Measurements from ENCODE around the gene MDM1. TPM values are rescaled to one million over a fixed set of nuclear protein-coding genes. Genes with fewer than 3 reads are reported as not detected.

MDM1 gene
- total RNA-seq, 2 experiments from 2014 or later, result 12.7 to 13.6 TPM

DNA sequence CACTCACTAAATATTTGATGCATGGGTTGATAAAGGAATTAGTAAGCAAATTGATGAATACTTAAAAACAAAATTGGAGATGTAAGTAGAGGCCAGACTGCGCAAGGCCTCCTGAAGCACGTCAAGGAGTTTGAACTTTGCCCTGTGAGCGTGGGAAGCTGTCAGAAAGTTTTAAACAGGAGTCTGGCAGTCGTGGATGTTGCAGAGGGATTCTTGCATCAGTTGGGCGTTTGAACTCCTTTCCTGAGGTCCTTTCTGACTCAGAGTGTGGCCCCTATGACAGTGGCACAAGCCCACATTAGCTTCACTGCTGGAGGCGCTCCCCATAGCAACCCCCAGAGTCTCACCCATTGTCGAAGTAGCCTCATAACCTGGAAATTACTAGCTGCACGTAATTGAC, 60.8 kb downstream of the MDM1 start:
- H3K4me3 Mint-ChIP-seq, result no peak overlapping the region
- H3K36me3 Mint-ChIP-seq (ENCODE audit: low read depth), result no peaks in the 10 kb centered on the region
- ATAC-seq (no peak), DNase-seq (no peak)
- ChIA-PET POLR2A (no interaction called here), CTCF (interaction anchor here (0.7 to 1.0 kb wide), 2 partner anchors 18 to 46 kb away, joined by 3 read pairs; partner anchors contain the start of gene IL22)
- H3K4me1 Mint-ChIP-seq, result peaks cover 8% of the 10 kb centered on the region
- intact Hi-C loops (cut with DNase I, micrococcal nuclease), result no loop called here
- no peak overlapping the region for H3K27ac Mint-ChIP-seq
- H3K27me3 Mint-ChIP-seq, result peaks cover 29% of the 10 kb centered on the region
- H3K9me3 Mint-ChIP-seq (ENCODE audit: low read depth), result no peaks in the 10 kb centered on the region

DNA sequence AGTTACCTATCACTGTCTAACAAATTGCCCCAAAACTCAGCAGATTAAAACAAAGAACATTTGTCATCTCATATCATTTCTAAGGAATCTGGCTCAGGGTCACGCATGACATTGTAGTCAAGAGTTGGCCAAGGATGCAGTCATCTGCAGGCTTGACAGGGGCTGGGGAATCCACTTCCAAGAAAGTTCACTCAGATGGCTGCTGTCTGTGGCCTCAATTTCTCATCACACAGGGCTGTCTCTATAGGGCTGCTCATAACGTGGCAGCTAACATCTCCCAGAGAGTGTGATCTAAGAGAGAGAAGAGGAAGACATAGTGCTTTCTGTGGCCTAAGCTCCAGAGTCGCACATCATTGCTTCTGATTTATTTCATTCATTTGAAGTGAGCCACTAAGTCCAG, 61.8 kb downstream of the MDM1 start:
- no peaks in the 10 kb centered on the region for H3K36me3 Mint-ChIP-seq (ENCODE audit: low read depth)
- no peak overlapping the region for H3K27ac Mint-ChIP-seq
- no peaks in the 10 kb centered on the region for H3K9me3 Mint-ChIP-seq (ENCODE audit: low read depth)
- ATAC-seq, result no peak
- H3K4me1 Mint-ChIP-seq, result peaks cover 6% of the 10 kb centered on the region
- no peak for DNase-seq
- CTCF ChIA-PET, result no interaction called here
- intact Hi-C loops (cut with DNase I, micrococcal nuclease), result no loop called here
- H3K27me3 Mint-ChIP-seq, result peaks cover 27% of the 10 kb centered on the region
- POLR2A ChIA-PET, result interaction anchor here (0.6 kb wide), 1 partner anchor 583 kb away, joined by 4 read pairs; no protein-coding TSS in a partner anchor
- no peak overlapping the region for H3K4me3 Mint-ChIP-seq

DNA sequence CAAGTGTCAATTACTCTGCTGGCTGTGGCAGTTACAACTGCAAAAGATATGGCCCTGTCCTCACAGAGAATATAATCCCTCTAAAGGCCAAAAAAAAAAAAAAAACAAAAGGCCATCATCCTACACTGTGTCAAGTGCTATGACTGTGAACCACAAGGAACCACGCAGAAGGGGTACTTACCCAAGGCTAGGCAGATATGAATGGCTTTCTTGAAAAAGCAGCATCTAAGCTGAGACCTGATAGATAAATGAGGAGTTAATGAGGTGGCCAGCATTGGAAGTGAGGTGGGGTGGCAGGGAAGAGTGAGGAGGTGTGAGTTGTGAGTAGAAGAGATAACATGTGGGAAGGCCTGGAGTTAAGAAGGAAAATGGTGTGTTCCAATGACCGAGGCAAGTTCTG, 62.4 kb downstream of the MDM1 start:
- DNase-seq, result no peak
- H3K27ac Mint-ChIP-seq, result no peak overlapping the region
- peaks cover 7% of the 10 kb centered on the region for H3K4me1 Mint-ChIP-seq
- ChIA-PET POLR2A (no interaction called here), CTCF (interaction anchor here (0.6 to 1.0 kb wide), 2 partner anchors 28 to 94 kb away, joined by 3 to 4 read pairs; no protein-coding TSS in a partner anchor)
- ATAC-seq, result peak; percentile 64
- H3K4me3 Mint-ChIP-seq, result no peak overlapping the region
- no peaks in the 10 kb centered on the region for H3K36me3 Mint-ChIP-seq (ENCODE audit: low read depth)
- peaks cover 26% of the 10 kb centered on the region for H3K27me3 Mint-ChIP-seq
- intact Hi-C loops (cut with DNase I, micrococcal nuclease), result no loop called here
- H3K9me3 Mint-ChIP-seq (ENCODE audit: low read depth), result no peaks in the 10 kb centered on the region

DNA sequence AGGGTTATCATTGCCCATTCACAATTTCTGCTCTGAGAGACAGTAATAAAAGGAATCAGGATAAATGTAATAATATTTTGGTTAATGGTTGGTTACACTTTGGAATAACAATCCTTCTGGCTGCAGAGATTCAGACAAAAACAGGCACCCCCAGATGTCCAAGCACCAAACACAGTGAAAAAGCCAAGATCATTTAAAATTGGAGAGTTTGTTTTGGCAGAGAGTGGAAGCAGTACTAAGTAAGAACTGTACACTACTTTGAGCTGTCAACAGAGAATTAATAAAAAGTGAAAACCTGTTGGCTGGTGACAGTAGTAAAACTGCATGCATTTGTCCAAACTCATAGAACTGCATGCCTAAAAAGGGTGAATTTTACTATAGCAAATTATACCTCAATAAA, 63.2 kb downstream of the MDM1 start:
- H3K9me3 Mint-ChIP-seq (ENCODE audit: low read depth), result no peaks in the 10 kb centered on the region
- H3K4me1 Mint-ChIP-seq, result peaks cover 13% of the 10 kb centered on the region
- CTCF ChIA-PET, result interaction anchor here (0.6 to 1.0 kb wide), 2 partner anchors 28 to 95 kb away, joined by 3 to 4 read pairs; no protein-coding TSS in a partner anchor
- H3K4me3 Mint-ChIP-seq, result no peak overlapping the region
- H3K27ac Mint-ChIP-seq, result no peak overlapping the region
- ATAC-seq (no peak), DNase-seq (no peak)
- H3K27me3 Mint-ChIP-seq, result peaks cover 33% of the 10 kb centered on the region
- H3K36me3 Mint-ChIP-seq (ENCODE audit: low read depth), result no peaks in the 10 kb centered on the region
- POLR2A ChIA-PET, result no interaction called here
- intact Hi-C loops (cut with DNase I, micrococcal nuclease), result no loop called here

DNA sequence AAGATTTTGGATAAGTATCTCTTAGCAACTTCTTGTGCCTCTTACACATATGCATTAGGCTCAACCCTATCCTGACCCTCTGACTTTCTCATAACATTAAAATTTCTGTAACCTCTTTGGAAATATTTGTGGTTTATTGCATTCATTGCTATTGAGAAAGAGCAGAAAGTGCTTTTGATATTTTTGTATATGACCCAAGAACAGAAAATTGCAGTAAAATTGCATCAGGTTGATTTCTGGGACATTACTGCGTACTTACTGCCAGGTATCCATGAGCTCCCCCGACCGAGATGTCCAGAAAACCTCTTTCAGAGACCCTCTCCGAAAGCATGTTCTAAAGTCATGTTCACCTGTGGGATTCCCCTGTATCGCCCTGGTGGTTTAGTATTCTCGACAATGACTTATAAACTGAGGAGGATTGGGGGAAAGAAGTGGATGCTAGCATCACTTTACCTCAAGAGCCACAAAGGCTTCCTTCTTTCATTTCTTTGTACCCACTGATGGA, 64.2 kb downstream of the MDM1 start:
- POLR2A ChIA-PET, result no interaction called here
- DNase-seq, result no peak
- CTCF ChIA-PET, result no interaction called here

DNA sequence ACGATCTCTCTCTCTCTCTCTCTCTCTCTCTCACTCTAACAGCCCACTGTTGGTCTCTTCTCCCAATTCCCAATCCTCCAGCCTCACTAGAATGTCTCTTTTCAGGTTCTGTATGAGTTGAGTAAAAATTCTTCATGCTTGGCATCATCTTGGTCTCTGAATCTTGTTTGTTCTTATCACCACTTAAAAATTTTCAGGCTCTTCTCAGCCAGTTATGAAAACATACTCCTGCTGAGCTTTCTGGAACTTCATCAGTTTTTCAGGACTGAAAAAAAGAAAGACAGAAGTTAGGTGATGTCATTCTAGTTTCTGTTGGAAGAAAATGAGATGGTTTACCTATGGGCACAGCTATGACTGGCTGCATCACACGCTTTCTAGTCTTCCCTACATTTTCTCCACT, 67.3 kb downstream of the MDM1 start:
- H3K36me3 Mint-ChIP-seq (ENCODE audit: low read depth), result no peaks in the 10 kb centered on the region
- no peaks in the 10 kb centered on the region for H3K9me3 Mint-ChIP-seq (ENCODE audit: low read depth)
- CTCF ChIA-PET, result no interaction called here
- peaks cover 31% of the 10 kb centered on the region for H3K4me1 Mint-ChIP-seq
- DNase-seq (no peak), ATAC-seq (no peak)
- no peak overlapping the region for H3K4me3 Mint-ChIP-seq
- H3K27me3 Mint-ChIP-seq, result peaks cover 37% of the 10 kb centered on the region
- POLR2A ChIA-PET, result no interaction called here
- H3K27ac Mint-ChIP-seq, result no peak overlapping the region
- intact Hi-C loops (cut with DNase I, micrococcal nuclease), result no loop called here

More for the DNA sequence above, 64.2 kb downstream of the MDM1 start:
- H3K4me1 Mint-ChIP-seq, result peaks cover 13% of the 10 kb centered on the region
- H3K36me3 Mint-ChIP-seq (ENCODE audit: low read depth), result no peaks in the 10 kb centered on the region
- peaks cover 40% of the 10 kb centered on the region for H3K27me3 Mint-ChIP-seq
- H3K9me3 Mint-ChIP-seq (ENCODE audit: low read depth), result no peaks in the 10 kb centered on the region
- intact Hi-C loops (cut with DNase I, micrococcal nuclease), result no loop called here
- no peak overlapping the region for H3K4me3 Mint-ChIP-seq
- ATAC-seq, result peak; percentile 66
- no peak overlapping the region for H3K27ac Mint-ChIP-seq

DNA sequence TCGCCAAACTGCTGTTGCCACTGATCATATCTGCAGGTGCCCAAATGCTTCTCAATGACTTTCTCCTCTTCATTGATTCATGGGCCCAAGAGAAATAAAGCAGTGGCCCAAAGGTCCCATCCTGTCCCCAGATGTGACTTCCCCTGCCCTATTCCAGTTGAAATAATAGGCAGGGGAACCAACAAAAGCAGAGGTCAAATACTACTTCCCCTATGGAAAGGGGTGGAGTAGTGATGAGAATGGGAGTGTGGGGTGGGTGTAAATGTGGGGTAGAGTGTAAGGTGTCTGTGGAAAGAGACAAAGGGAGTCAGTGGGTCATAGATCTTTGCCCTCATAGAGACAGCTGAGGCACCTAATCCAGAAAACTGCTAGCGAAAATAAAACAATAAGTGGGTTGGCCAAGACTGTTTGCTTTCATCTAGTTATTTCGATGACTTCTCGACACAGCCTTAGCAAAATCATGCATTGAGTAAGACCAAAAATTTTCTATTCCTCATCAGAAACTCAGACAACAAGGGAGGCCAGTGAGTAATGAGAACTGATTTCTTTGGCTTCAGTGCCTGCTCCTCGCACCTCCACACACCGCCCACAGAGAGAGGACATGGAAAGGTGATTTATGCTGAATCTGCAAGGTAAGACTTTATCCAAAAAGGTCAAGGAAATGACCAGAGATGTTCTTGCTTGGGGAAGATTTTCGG, 67.9 kb downstream of the MDM1 start:
- DNase-seq, result no peak
- Mint-ChIP-seq H3K4me3 (no peak overlapping the region), H3K36me3 (ENCODE audit: low read depth) (no peaks in the 10 kb centered on the region), H3K9me3 (ENCODE audit: low read depth) (no peaks in the 10 kb centered on the region), H3K27ac (no peak overlapping the region), H3K27me3 (peaks cover 32% of the 10 kb centered on the region), H3K4me1 (peaks cover 36% of the 10 kb centered on the region)
- no peak for ATAC-seq
- intact Hi-C loops (cut with DNase I, micrococcal nuclease), result no loop called here
- ChIA-PET CTCF (no interaction called here), POLR2A (no interaction called here)

DNA sequence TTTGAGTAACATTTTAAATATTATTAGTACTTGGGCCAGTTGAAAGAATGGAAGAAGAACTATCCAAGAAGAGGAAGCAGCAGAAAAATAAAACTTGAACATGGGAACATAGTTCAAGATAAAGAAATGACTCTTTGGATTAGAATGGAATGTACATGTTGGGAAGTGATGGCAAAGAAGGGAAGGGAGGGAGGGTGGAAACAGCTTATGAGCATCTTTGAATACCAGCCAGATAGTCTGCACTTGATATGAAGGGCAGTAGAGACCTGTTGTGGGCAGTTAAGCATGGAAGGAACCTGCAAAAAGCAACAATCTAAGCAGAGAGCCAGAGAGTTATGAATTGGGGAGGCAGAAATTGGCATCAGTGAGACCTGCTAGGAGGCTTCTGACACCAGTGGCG, 68.8 kb downstream of the MDM1 start:
- Mint-ChIP-seq H3K27me3 (peaks cover 27% of the 10 kb centered on the region), H3K4me3 (no peak overlapping the region), H3K4me1 (peaks cover 40% of the 10 kb centered on the region), H3K9me3 (ENCODE audit: low read depth) (no peaks in the 10 kb centered on the region), H3K27ac (no peak overlapping the region), H3K36me3 (ENCODE audit: low read depth) (no peaks in the 10 kb centered on the region)
- ChIA-PET CTCF (no interaction called here), POLR2A (no interaction called here)
- no peak for DNase-seq
- intact Hi-C loops (cut with DNase I, micrococcal nuclease), result loop anchor here in 1 of 2 experiments (2.0 kb wide), 1 partner anchor 13 kb away; no protein-coding TSS in a partner anchor
- no peak for ATAC-seq

DNA sequence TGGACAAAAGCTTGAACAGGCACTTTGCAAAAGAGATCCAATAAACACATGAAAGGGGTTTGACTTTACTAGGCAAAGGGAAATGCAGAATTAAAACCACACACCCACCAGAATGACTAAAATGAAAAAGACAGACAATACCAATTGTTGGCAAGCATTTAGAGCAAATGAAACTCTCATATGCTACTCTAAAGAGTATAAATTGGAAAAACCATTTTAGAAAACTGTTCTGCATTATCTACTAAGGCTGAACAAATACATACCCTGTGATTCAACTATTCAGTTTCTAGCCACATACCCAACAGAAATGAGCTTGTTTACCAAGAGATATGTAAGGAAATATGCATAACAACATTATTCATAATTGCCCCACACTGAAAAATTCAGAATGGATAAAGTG, 70.3 kb downstream of the MDM1 start:
- H3K4me1 Mint-ChIP-seq, result peaks cover 36% of the 10 kb centered on the region

DNA sequence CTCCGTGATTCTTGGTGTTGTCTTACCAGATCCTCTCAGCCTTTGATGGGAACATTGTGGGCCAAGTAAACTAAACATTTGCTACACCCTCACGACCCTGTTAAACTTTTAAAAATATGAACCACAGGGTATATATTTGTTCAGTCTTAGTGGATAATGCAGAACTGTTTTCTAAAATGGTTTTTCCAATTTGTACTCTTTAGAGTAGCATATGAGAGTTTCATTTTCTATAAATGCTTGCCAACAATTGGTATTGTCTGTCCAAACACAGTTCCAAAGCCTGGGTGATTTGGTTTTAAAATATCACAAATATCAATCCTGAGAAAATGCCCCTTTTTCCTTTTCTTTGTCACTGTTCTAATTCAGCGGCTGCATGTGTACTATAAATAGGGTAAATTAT, 72.0 kb downstream of the MDM1 start:
- Mint-ChIP-seq H3K4me3 (no peak overlapping the region), H3K27ac (no peak overlapping the region), H3K36me3 (ENCODE audit: low read depth) (no peaks in the 10 kb centered on the region), H3K27me3 (peaks cover 33% of the 10 kb centered on the region), H3K4me1 (peaks cover 36% of the 10 kb centered on the region), H3K9me3 (ENCODE audit: low read depth) (no peaks in the 10 kb centered on the region)
- ChIA-PET POLR2A (no interaction called here), CTCF (no interaction called here)
- intact Hi-C loops (cut with DNase I, micrococcal nuclease), result no loop called here
- ATAC-seq (no peak), DNase-seq (no peak)

More for the DNA sequence above, 70.3 kb downstream of the MDM1 start:
- intact Hi-C loops (cut with DNase I, micrococcal nuclease), result loop anchor here in 1 of 2 experiments (2.0 kb wide), 1 partner anchor 15 kb away; no protein-coding TSS in a partner anchor
- ATAC-seq, result peak; percentile 37
- H3K9me3 Mint-ChIP-seq (ENCODE audit: low read depth), result no peaks in the 10 kb centered on the region
- H3K27ac Mint-ChIP-seq, result no peak overlapping the region
- ChIA-PET POLR2A (no interaction called here), CTCF (interaction anchor here (0.7 to 1.1 kb wide), 2 partner anchors 16 to 221 kb away, joined by 3 read pairs; no protein-coding TSS in a partner anchor)
- no peaks in the 10 kb centered on the region for H3K36me3 Mint-ChIP-seq (ENCODE audit: low read depth)
- H3K27me3 Mint-ChIP-seq, result peaks cover 35% of the 10 kb centered on the region
- no peak for DNase-seq
- no peak overlapping the region for H3K4me3 Mint-ChIP-seq

DNA sequence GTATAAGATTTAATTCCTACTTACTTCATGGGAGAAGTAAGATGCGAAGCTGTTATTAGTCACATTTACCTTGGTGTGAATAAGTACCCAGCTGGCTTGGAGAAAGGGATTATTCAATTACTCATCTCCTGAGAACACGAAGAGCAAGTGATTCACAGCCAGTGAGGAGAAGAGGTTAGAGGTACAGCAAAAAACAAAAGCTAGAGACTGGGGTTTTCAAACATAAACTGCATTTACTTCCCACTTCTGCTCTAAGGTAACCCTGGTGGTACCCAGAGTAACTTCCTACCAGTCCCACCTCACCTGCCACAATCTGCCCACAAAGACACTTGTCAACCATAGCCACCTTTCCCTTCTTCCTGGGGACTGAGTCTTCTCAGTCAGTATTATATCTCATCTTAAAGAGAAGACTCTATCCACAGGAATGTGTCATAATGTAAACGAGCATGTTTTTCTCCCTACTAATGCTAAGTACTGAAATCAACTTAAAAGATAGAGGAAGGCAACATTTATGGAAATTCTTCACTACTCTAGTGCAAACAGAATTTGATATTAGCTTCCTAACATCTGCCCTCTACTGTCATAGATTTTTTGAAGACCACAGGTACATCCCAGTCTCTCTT, 72.7 kb downstream of the MDM1 start:
- peak; percentile 62 for DNase-seq
- peaks cover 31% of the 10 kb centered on the region for H3K4me1 Mint-ChIP-seq
- no peaks in the 10 kb centered on the region for H3K9me3 Mint-ChIP-seq (ENCODE audit: low read depth)
- POLR2A ChIA-PET, result interaction anchor here (0.8 kb wide), 1 partner anchor 139 kb away, joined by 4 read pairs; no protein-coding TSS in a partner anchor
- CTCF ChIA-PET, result interaction anchor here (0.7 to 1.6 kb wide), 7 partner anchors 14 to 100 kb away, joined by 3 to 6 read pairs (median 3); partner anchors contain the start of gene IFNG
- H3K36me3 Mint-ChIP-seq (ENCODE audit: low read depth), result no peaks in the 10 kb centered on the region
- no peak overlapping the region for H3K4me3 Mint-ChIP-seq
- peaks cover 35% of the 10 kb centered on the region for H3K27me3 Mint-ChIP-seq
- ATAC-seq, result peak; percentile 95
- intact Hi-C loops (cut with DNase I, micrococcal nuclease), result loop anchor here (1.0 kb wide), 3 partner anchors 18 to 31 kb away; no protein-coding TSS in a partner anchor
- peak overlapping the region; percentile 30 for H3K27ac Mint-ChIP-seq
